GM19467 (cell line): ENCODE results near the gene HPD.

Experiments
- ATAC-seq: cut with Tn5 transposase; IDR thresholded peaks from one replicate; pipeline ENCODE4 v1.9.1; 2021; ENCODE audit warnings: mild to moderate bottlenecking, moderate library complexity; ENCODE audit not compliant: unreplicated experiment

HPD gene

GRCh38 chr12:121829250-121829918, 29.3 kb downstream of the HPD start:
- no peak for ATAC-seq

- no peak for ATAC-seq
Observed at GRCh38 chr12:121828826-121829225, 29.8 kb downstream of the HPD start.

GRCh38 chr12:121828306-121828705, 30.4 kb downstream of the HPD start:
- no peak for ATAC-seq

GRCh38 chr12:121827351-121828099, 31.1 kb downstream of the HPD start:
- ATAC-seq = no peak

GRCh38 chr12:121826318-121827150, 32.1 kb downstream of the HPD start:
- ATAC-seq = no peak

GRCh38 chr12:121825041-121825523, 33.6 kb downstream of the HPD start:
- no peak for ATAC-seq

GRCh38 chr12:121823727-121824115, 34.9 kb downstream of the HPD start:
- no peak for ATAC-seq

- ATAC-seq = no peak
Observed at GRCh38 chr12:121823101-121823726, 35.4 kb downstream of the HPD start.

- ATAC-seq = no peak
Observed at GRCh38 chr12:121822393-121823100, 36.1 kb downstream of the HPD start.

GRCh38 chr12:121820056-121820455, 38.6 kb downstream of the HPD start:
- ATAC-seq = no peak

GRCh38 chr12:121819212-121819949, 39.3 kb downstream of the HPD start:
- ATAC-seq = no peak

GRCh38 chr12:121817648-121818043, 41.0 kb downstream of the HPD start:
- ATAC-seq = no peak

GRCh38 chr12:121816925-121817647, 41.6 kb downstream of the HPD start:
- ATAC-seq = no peak

- no peak for ATAC-seq
Observed at GRCh38 chr12:121815263-121815662, 43.4 kb downstream of the HPD start.

GRCh38 chr12:121814429-121815119, 44.1 kb downstream of the HPD start:
- no peak for ATAC-seq

GRCh38 chr12:121813951-121814350, 44.7 kb downstream of the HPD start:
- ATAC-seq = no peak

- ATAC-seq = no peak
Observed at GRCh38 chr12:121812921-121813896, 45.5 kb downstream of the HPD start.
